HepG2 (cell line): ENCODE results near the gene RXRG. TPM values are rescaled to one million over a fixed set of nuclear protein-coding genes. Genes with fewer than 3 reads are reported as not detected.

Experiments
- ATAC-seq: fragments of 200-7000 bp; cut with Tn5 transposase; 3 replicates; pipeline ENCODE4 v1.9.1; 2020; ENCODE audit warnings: mild to moderate bottlenecking, moderate library complexity
- BruUV-seq: library from RNA; stranded (reverse); fragments of 400-500 nt; replicated peaks from 2 replicates; lab custom pipeline; 2021; lab: Mats Ljungman, UMichigan
- CTCF ChIA-PET: fragments of 300-600 bp; formaldehyde crosslinking; extraction: SDS; loops from one replicate; lab custom pipeline; 2021; ENCODE audit warnings: low total read pairs, inconsistent platforms, low intra/inter-chr PET ratio; lab: Yijun Ruan, JAX
- POLR2A ChIA-PET: fragments of 350-600 bp; sonication (Branson Sonifier 250); formaldehyde crosslinking; loops from one replicate; lab custom pipeline; 2020; ENCODE audit warnings: antibody characterized with exemption, inconsistent platforms; lab: Yijun Ruan, JAX
- DNase-seq: peaks from one replicate; pipeline ENCODE4 v3.0.0-alpha.2; 2015; ENCODE audit warnings: low spot score
- FAIRE-seq: peaks from 3 replicates; lab custom pipeline; 2011; peaks lifted over from hg19 to GRCh38; lab: Jason Lieb, UNC
- H2AFZ ChIP-seq: one replicate; pipeline ENCODE4 v1.6.1; 2011; ENCODE audit warnings: low read length, inconsistent platforms
- H3K27ac ChIP-seq: fragments of 300-600 bp; 3 replicates; pipeline ENCODE4 v1.8.0; 2011; ENCODE audit warnings: mixed run types, mild to moderate bottlenecking, mixed read lengths, low read length, inconsistent platforms; ENCODE audit not compliant: insufficient read depth; ENCODE audit errors: extremely low read length
- H3K27me3 ChIP-seq, 2 experiments: fragments of 200-600 bp in 1 of 2; 2 replicates in 1 of 2; 3 replicates in 1 of 2; pipeline versions ENCODE4 v1.6.0 to v1.8.0; 2011; ENCODE audit warnings: low read length in 2 of 2, mild to moderate bottlenecking in 2 of 2, moderate library complexity in 2 of 2, inconsistent platforms in 1 of 2; ENCODE audit not compliant: insufficient read depth in 2 of 2, control insufficient read depth in 1 of 2
- H3K36me3 ChIP-seq, 2 experiments: fragments of 200-600 bp in 1 of 2; replicated peaks in 1 of 2; 2 replicates in 1 of 2; 3 replicates in 1 of 2; pipeline versions ENCODE4 v1.5.1 to v1.8.0; 2011; ENCODE audit warnings: low read length in 2 of 2, inconsistent platforms in 1 of 2; ENCODE audit not compliant: insufficient read depth in 2 of 2, control insufficient read depth in 1 of 2
- H3K4me1 ChIP-seq: 2 replicates; pipeline ENCODE4 v1.5.1; 2012; ENCODE audit warnings: low read length, inconsistent platforms; ENCODE audit not compliant: insufficient read depth
- H3K4me2 ChIP-seq: 2 replicates; pipeline ENCODE4 v1.6.0; 2011; ENCODE audit warnings: low read depth, low read length, inconsistent platforms
- H3K4me3 ChIP-seq, 3 experiments: fragments of 200-600 bp in 1 of 3; sonication (generic), shearing (Covaris generic) in 1 of 3; replicated peaks in 1 of 3; 2 replicates each; pipeline ENCODE4 v1.5.1; 2011 to 2016; ENCODE audit warnings: low read length in 3 of 3, inconsistent platforms in 2 of 3, low read depth in 2 of 3, mild to moderate bottlenecking in 2 of 3, control low read depth in 1 of 3, mixed read lengths in 1 of 3; ENCODE audit not compliant: insufficient read depth in 1 of 3
- H3K79me2 ChIP-seq: one replicate; pipeline ENCODE4 v1.6.1; 2011; ENCODE audit warnings: low read length, inconsistent platforms; ENCODE audit not compliant: insufficient read depth
- H3K9ac ChIP-seq: 2 replicates; pipeline ENCODE4 v1.6.0; 2011; ENCODE audit warnings: mild to moderate bottlenecking, low read depth, low read length, inconsistent platforms; ENCODE audit not compliant: insufficient read depth
- H3K9me3 ChIP-seq: 2 replicates; pipeline ENCODE4 v1.5.1; 2012; ENCODE audit warnings: mild to moderate bottlenecking, low read length
- H4K20me1 ChIP-seq: 2 replicates; pipeline ENCODE4 v1.6.0; 2011; ENCODE audit warnings: inconsistent platforms, mild to moderate bottlenecking, low read length, moderate library complexity; ENCODE audit not compliant: insufficient read depth
- ATF6 ChIP-seq: sonication (generic); formaldehyde crosslinking; conservative IDR thresholded peaks from 2 replicates; pipeline ENCODE4 v1.4.0; 2020; ENCODE audit warnings: missing genetic modification reagents
- EHMT2 ChIP-seq: fragments of 200-600 bp; sonication (generic); IDR thresholded peaks from 2 replicates; pipeline ENCODE4 v1.7.0; 2017; ENCODE audit warnings: antibody characterized with exemption, low read depth, low read length, borderline replicate concordance
- HIC2 ChIP-seq: sonication (generic); formaldehyde crosslinking; IDR thresholded peaks from 2 replicates; pipeline ENCODE4 v1.9.0; 2022; ENCODE audit warnings: low read depth, missing genetic modification reagents
- MXD1 ChIP-seq: sonication (generic); formaldehyde crosslinking; IDR thresholded peaks from 2 replicates; pipeline ENCODE4 v1.4.0; 2020; ENCODE audit warnings: mild to moderate bottlenecking, missing genetic modification reagents
- NFYB ChIP-seq: sonication (generic); formaldehyde crosslinking; IDR thresholded peaks from 2 replicates; pipeline ENCODE4 v1.4.0; 2020; ENCODE audit warnings: missing genetic modification reagents
- RBFOX2 ChIP-seq: fragments of 200-400 bp; formaldehyde crosslinking; IDR thresholded peaks from 2 replicates; pipeline ENCODE4 v1.6.1; 2017; ENCODE audit warnings: low read depth, mild to moderate bottlenecking, low read length
- ZKSCAN8 ChIP-seq: IDR thresholded peaks from 2 replicates; pipeline ENCODE4 v1.6.1; 2016; ENCODE audit warnings: borderline replicate concordance, missing genetic modification reagents, missing compliant biosample characterization
- ZNF468 ChIP-seq: sonication (generic); formaldehyde crosslinking; IDR thresholded peaks from 2 replicates; pipeline ENCODE4 v1.8.0; 2022; ENCODE audit warnings: mild to moderate bottlenecking, moderate library complexity, missing genetic modification reagents
- ZNF850 ChIP-seq: sonication (generic); formaldehyde crosslinking; conservative IDR thresholded peaks from 2 replicates; pipeline ENCODE4 v1.9.0; 2021; ENCODE audit warnings: mild to moderate bottlenecking, missing genetic modification reagents
- ZZZ3 ChIP-seq: sonication (generic); formaldehyde crosslinking; IDR thresholded peaks from 2 replicates; pipeline ENCODE4 v1.4.0; 2020; ENCODE audit warnings: missing genetic modification reagents, mild to moderate bottlenecking, borderline replicate concordance
- whole genome bisulfite sequencing: methylation state at CpG from one replicate; pipeline ENCODE4 v1.1.6; 2017; ENCODE audit warnings: low lambda C conversion rate; 5-methylcytosine and 5-hydroxymethylcytosine counted together
- in situ Hi-C: cut with HindIII; loops from 2 replicates; pipeline ENCODE4 v1.10.0; 2017; ENCODE audit warnings: low pct_unique_long_range_greater_than_20kb; ENCODE audit not compliant: extremely low pct_ligation_motif_present
- intact Hi-C: fragments of 100-400 bp; cut with micrococcal nuclease; formaldehyde crosslinking; loops from one replicate; pipeline ENCODE4 v1.10.0; 2022; ENCODE audit not compliant: unreplicated experiment
- polyA plus RNA-seq, 8 experiments: library from polyadenylated mRNA; depleted of rRNA in 3 of 8; stranded (reverse) in 7 of 8; unstranded in 1 of 8; fragments of >200 nt; fragmentation: Illumina TruSeq in 4 of 8; extraction: Trizol in 4 of 8; gene quantifications; 2 replicates each; pipeline versions ENCODE4 v1.2.1 to v1.2.3, GENCODE V29; 2011 to 2016; ENCODE audit warnings: low read depth in 4 of 8, missing spikeins in 1 of 8, mixed read lengths in 1 of 8; ENCODE audit not compliant: insufficient read depth in 1 of 8
- total RNA-seq, 5 experiments: library from RNA; depleted of rRNA; stranded (reverse); fragments of >200 nt; fragmentation: Illumina TruSeq; extraction: Trizol; gene quantifications; 2 replicates each; pipeline ENCODE4 v1.2.3, GENCODE V29; 2016; ENCODE audit warnings: low read depth in 1 of 5

The RXRG gene
- total and polyA plus RNA-seq, 2 of the 13 experiments (the other 11 are each of a cell fraction or from before 2014, with no cell fraction given): not detected

- TF ChIP-seq EHMT2 (no peak), MXD1 (no peak), ZNF468 (CRISPR knock-in tag) (no peak), ZZZ3 (CRISPR knock-in tag) (no peak), ZKSCAN8 (CRISPR knock-in tag) (no peak), RBFOX2 (no peak), NFYB (CRISPR knock-in tag) (no peak), ZNF850 (CRISPR knock-in tag) (no peak), ATF6 (CRISPR knock-in tag) (no peak), HIC2 (no peak)
- FAIRE-seq (no peak), ATAC-seq (no peak), DNase-seq (no peak)
- no peaks in the 10 kb centered on the region for H3K36me3 ChIP-seq
- 65% methylated on average over 4 of the region's 4 CpGs for WGBS
- no TSS peak for BruUV-seq
- no peak overlapping the region for H2AFZ ChIP-seq
- no peak overlapping the region for H3K4me3 ChIP-seq
- no peak overlapping the region for H3K9ac ChIP-seq
- CTCF ChIA-PET: interaction anchor here (1.2 kb wide), 1 partner anchor 195 kb away, joined by 3 read pairs; no protein-coding TSS in a partner anchor
- no peak overlapping the region for H3K4me2 ChIP-seq
- H3K4me1 ChIP-seq: no peaks in the 10 kb centered on the region
- H3K27me3 ChIP-seq: no peaks in the 10 kb centered on the region
- H3K9me3 ChIP-seq: no peaks in the 10 kb centered on the region
- in situ Hi-C loops: no loop called here
- intact Hi-C loops: no loop called here
- POLR2A ChIA-PET: no interaction called here
- no peaks in the 10 kb centered on the region for H4K20me1 ChIP-seq
- H3K27ac ChIP-seq: no peak overlapping the region
- H3K79me2 ChIP-seq: no peaks in the 10 kb centered on the region
These were observed 47.0 kb downstream of the RXRG start for GRCh38 chr1:165397944-165398343.
